ENCODE measurements around the gene ETNPPL. TPM values are rescaled to one million over a fixed set of nuclear protein-coding genes. Genes with fewer than 3 reads are reported as not detected.

Gene ETNPPL
- total RNA-seq, 4 donors from 2014 or later: not detected

DNA sequence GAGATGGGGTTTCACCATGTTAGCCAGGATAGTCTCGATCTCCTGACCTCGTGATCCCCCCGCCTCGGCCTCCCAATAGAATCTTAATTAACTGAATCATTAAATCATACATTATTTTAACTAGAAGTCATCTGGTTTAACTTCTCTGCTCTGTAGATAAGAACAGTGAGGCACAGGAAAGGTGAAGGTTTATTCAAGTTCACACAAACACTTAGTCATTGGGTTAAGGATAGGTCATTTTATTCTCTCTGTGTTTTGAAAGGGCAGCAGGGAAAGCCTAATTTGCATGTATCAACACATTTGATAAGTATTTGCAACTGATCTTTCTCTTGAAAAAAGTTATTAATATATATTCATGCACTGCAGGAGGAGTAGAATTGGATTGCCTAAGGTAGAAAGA lies 1.1 kb upstream of the ETNPPL start:
- Histone ChIP-seq H3K27me3 (peaks cover 0 to 13% of the 10 kb centered on the region in 2 donors), H3K9me3 (no peaks in the 10 kb centered on the region), H3K4me1 (no peaks in the 10 kb centered on the region), H3K27ac (no peak overlapping the region), H3K4me3 (no peak overlapping the region), H3K36me3 (no peaks in the 10 kb centered on the region)
- intact Hi-C loops (cut with DNase I; ENCODE audit: low total_unique reads): no loop called here
- no peak for DNase-seq
- no peak for TF ChIP-seq POLR2A (IDR thresholded peaks at IDR 0.05)
- TF ChIP-seq, protein P1, sequence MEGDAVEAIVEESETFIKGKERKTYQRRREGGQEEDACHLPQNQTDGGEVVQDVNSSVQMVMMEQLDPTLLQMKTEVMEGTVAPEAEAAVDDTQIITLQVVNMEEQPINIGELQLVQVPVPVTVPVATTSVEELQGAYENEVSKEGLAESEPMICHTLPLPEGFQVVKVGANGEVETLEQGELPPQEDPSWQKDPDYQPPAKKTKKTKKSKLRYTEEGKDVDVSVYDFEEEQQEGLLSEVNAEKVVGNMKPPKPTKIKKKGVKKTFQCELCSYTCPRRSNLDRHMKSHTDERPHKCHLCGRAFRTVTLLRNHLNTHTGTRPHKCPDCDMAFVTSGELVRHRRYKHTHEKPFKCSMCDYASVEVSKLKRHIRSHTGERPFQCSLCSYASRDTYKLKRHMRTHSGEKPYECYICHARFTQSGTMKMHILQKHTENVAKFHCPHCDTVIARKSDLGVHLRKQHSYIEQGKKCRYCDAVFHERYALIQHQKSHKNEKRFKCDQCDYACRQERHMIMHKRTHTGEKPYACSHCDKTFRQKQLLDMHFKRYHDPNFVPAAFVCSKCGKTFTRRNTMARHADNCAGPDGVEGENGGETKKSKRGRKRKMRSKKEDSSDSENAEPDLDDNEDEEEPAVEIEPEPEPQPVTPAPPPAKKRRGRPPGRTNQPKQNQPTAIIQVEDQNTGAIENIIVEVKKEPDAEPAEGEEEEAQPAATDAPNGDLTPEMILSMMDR (IDR thresholded peaks at IDR 0.05): no peak

DNA sequence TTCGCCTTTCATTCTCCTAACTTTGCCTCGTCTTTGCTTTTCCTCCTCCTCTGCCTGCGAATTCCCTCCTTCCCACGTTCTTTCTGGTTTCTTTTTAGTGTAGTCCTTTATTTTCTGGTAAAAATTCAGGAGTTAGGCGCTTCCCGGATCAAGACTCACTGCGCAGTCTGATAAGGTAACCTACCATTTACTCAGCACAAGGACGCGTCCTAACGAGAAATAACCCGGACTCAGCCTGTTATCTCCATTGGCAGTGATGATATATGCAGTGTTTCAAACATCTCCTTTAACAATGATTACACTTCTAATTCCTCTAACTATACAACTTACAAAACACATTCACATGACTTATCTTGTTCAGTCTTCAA lies 357 bp upstream of the ETNPPL start:
- Histone ChIP-seq H3K27ac (no peak overlapping the region), H3K27me3 (peaks cover 0 to 13% of the 10 kb centered on the region in 2 donors), H3K9me3 (no peaks in the 10 kb centered on the region), H3K4me1 (no peaks in the 10 kb centered on the region), H3K4me3 (peak overlapping the region; percentile 35 to 47), H3K36me3 (no peaks in the 10 kb centered on the region)
- TF ChIP-seq, protein P1 (IDR thresholded peaks at IDR 0.05): no peak
- TF ChIP-seq POLR2A (IDR thresholded peaks at IDR 0.05): no peak
- DNase-seq: no peak
- intact Hi-C loops (cut with DNase I; ENCODE audit: low total_unique reads): no loop called here

DNA sequence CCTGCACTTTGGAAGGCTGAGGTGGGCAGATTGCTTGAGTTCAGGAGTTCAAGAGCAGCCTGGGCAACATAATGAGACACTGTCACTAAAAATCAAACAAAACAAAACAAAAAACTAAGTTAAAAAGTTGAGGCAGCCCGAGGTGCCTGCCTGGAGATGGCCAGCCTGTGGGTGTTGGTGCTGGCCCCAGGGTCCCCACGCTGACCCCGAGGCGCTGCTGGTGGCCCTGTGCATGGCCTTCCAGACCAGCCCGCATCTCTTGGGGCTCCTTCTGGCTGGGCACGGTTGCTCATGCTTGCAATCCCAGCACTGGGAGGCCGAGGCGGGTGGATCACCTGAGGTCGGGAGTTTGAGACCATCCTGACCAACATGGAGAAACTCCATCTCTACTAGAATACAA lies 4.4 kb downstream of the ETNPPL start:
- no peak for DNase-seq
- TF ChIP-seq, protein P1 (IDR thresholded peaks at IDR 0.05): no peak
- no peak for TF ChIP-seq POLR2A (IDR thresholded peaks at IDR 0.05)
- no peaks in the 10 kb centered on the region for H3K9me3 ChIP-seq
- no peaks in the 10 kb centered on the region for H3K4me1 ChIP-seq
- peaks cover 0 to 13% of the 10 kb centered on the region in 2 donors for H3K27me3 ChIP-seq
- no peak overlapping the region for H3K27ac ChIP-seq
- intact Hi-C loops (cut with DNase I; ENCODE audit: low total_unique reads): no loop called here
- no peaks in the 10 kb centered on the region for H3K36me3 ChIP-seq
- H3K4me3 ChIP-seq: no peak overlapping the region

DNA sequence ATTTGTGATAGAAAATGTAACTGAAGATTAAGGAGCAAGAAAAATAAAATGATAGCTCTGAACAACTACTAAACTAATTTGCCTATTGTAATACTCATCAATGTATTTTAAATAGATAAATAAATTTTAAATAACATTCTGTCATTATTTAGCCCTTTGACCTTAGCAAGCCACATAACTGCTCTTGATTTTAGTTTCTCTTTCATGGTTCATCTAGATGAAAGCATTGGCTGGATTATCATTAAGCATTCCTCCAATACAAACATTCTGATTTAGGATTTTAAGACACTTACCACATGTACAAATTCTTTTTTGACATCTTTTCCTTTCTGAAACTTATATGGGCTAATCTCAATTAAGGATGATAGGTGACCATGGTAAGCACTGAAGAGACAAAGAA lies 8.5 kb downstream of the ETNPPL start:
- Histone ChIP-seq H3K27me3 (no peaks in the 10 kb centered on the region), H3K4me3 (no peak overlapping the region), H3K9me3 (no peaks in the 10 kb centered on the region), H3K27ac (no peak overlapping the region), H3K36me3 (no peaks in the 10 kb centered on the region), H3K4me1 (no peaks in the 10 kb centered on the region)
- TF ChIP-seq, protein P1 (IDR thresholded peaks at IDR 0.05): no peak
- no peak for TF ChIP-seq POLR2A (IDR thresholded peaks at IDR 0.05)
- intact Hi-C loops (cut with DNase I; ENCODE audit: low total_unique reads): no loop called here
- no peak for DNase-seq

DNA sequence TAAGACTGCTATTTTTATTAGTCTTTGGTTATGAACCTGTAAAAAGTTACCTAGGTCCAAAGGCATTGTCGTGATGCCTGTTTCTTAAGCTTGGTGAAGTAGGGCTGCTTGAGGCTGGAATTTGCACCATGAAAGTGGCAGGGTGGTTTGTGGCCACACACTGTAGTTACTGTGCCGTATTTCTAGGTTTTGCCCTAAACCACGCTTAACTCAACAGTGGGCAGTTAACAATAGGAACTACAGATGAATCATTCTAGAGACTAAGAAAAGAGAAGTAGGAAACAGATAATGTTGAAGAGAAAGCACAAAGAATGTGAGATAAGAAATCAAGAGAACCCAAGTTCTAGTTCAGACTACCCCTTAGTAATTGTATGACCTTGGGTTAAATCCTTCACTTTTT lies 11.5 kb downstream of the ETNPPL start:
- Histone ChIP-seq H3K4me1 (no peaks in the 10 kb centered on the region), H3K4me3 (no peak overlapping the region)

More for the DNA sequence above, 11.5 kb downstream of the ETNPPL start:
- Histone ChIP-seq H3K27ac (no peak overlapping the region), H3K36me3 (no peaks in the 10 kb centered on the region), H3K9me3 (no peaks in the 10 kb centered on the region), H3K27me3 (no peaks in the 10 kb centered on the region)
- intact Hi-C loops (cut with DNase I; ENCODE audit: low total_unique reads): no loop called here
- TF ChIP-seq, protein P1 (IDR thresholded peaks at IDR 0.05): no peak
- no peak for TF ChIP-seq POLR2A (IDR thresholded peaks at IDR 0.05)
- DNase-seq: no peak

Data from uterus (tissue), 4 donors.